CD4-positive, alpha-beta T cell treated with Interferon gamma for 1 hour (primary cell): ENCODE results near the gene CDC42EP3.

Experiments
- DNase-seq: peaks from one replicate; pipeline ENCODE4 v3.0.0-alpha.2; 2020

Gene CDC42EP3

DNA sequence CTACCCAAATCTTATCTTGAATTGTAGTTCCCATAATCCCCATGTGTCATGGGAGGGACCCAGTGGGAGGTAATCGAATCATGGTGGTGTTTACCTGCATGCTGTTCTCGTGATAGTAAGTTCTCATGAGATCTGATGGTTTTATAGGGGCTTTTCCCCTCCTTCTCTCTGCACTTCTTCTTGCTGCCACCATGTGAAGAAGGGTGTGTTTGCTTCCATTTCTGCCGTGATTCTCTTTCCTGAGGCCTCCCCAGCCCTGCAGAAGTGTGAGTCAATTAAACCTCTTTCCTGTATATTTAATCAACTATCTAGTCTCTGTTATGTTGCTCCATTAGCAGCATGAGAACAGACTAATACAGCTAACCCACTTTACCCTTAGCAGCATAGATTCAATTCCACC lies 37.6 kb downstream of the CDC42EP3 start:
- no peak for DNase-seq

DNA sequence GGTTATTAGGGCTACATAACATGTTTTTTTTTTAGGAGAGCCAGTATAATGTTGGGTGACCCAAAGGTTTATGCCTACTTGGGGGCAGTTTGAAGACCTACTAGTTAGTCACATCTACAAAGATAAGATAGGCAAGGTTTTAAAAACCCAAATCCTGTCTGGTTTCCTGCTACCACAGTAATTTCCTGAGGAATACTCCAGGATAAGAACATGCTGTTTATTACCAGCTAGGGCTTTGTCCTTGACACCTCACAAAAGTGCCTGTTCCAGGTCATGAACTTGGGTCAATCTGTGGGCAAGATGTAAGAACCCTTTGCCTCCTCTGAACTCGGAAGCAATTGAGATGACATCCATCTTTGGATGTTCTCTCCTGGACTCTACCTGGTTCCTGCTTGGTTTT lies 38.2 kb downstream of the CDC42EP3 start:
- DNase-seq: no peak

DNA sequence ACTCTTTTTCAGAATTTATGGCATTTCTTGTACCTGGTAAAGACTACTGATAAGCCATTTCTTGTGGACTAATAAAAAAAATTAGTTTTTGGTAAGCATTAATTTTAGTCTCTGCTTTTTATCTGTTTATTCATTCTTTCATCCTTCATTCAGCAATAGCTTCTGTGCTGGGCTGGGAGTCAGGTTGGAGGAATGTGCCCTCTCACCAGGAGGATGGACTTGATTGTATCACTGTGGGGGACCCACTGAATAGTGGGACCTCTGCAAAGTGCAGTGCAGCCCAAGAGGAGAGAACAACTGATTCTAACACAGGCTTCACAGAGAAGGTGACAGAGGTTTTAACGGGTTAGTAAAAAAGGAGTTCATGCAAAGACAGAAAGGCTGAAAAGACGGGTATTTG lies 39.1 kb downstream of the CDC42EP3 start:
- no peak for DNase-seq

DNA sequence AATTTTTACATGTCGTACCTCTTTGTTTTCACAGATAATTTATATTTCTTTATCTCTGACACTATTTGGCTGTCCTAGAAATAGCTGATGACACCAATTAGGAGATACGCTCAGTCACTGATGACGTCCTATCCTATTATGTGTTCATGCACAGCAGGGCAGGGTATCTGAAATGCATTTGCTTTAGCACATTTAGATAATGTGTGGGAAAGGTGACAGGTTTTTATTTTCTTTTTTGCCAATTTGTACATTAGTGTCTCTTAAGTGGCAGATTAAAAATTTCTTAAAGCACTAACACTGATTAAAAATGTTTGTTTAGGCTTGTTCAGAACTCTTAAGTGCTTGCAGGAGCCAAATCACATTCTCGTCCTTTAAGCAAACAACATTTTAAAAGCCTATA lies 39.7 kb downstream of the CDC42EP3 start:
- DNase-seq: no peak

DNA sequence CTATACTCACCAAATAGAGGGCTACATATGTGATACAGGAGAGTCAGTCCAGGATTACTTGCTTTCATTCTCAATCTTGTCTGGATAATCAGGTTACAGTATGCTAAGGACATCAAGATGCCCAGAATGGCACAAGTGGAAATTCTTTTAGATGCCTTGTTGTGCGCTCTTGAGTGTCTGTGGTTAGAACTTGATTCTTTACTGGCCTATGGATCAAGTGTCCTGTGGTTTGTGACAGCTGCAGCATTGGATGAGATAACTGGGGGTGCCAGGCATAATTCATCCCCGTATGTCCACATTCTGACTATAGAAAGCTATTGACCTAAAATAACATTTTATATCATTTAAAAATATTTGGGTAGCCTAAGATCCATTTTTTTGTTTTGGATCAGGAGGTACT lies 40.1 kb downstream of the CDC42EP3 start:
- DNase-seq: no peak

DNA sequence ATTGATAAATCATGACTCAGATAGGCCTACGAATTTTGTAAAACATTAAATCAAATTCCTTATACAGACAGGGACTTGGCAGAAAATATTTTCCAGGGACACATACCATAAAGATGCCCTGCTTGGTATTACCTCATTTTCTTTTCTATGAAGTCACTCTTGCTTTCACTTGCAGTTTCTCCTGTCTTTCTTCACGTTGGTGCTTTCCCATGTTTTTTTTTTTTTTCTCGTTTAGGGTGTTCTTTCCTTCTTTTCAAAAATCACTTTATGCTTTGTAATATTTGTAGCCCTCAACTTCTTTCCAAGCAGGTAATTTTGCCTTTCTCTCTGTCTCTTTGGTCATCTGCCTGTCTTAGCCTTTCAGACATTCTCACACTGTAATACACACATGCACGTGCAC lies 40.7 kb downstream of the CDC42EP3 start:
- no peak for DNase-seq

DNA sequence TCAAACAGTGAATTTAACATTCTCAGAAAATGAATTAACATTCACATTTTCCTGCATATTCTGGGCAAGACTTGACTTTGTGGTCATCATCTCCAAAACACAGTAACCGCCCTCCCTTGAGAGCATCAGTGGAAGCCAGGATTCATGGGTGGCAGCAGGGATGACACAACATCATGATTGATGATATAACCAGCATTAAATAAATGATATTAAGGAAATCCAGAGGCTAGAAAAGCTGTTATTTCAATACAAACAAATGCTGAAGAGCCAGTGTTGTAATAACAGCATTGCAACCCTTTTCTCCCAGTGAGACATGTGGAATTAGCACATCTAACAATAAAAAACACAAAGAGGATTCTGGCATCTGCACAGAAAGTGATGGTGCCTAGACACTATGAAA lies 41.1 kb downstream of the CDC42EP3 start:
- DNase-seq: no peak

DNA sequence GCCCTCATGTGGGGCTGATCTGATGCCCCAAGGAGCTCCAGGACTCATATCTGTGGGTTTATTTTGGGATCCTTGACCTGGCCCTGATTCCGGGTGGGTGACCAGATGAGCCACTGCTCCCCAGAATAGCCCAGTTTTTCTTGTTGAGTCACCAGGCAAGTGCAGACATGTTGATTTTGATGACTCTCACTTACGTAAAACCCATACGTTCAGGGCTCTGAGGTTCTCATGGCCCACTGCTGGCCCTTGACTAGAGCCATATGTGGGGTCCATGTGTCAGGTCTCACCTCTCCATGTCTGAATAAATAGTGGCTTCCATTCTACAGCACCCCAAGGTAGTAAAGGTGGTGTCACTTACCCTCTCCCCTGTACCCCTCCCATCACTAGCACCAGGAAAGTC lies 41.9 kb downstream of the CDC42EP3 start:
- no peak for DNase-seq

DNA sequence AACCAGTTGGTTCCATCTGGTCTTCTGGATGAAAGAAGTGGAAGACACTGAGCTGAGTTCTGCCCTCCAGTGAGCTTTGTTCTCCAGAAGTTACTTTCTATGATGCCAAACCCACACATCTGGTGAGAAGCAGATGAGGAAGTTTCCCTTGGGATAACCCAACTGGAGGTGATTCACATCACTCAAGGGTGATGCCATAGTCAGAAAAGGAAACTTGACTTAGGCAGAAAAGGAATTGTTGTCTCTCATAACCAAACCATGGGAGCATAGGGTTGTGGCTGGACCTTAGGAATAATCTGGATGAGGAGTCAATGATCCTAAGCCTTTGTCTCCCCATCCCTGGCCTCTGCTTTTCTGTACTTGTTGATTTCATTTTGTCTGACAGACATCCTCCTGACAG lies 43.7 kb downstream of the CDC42EP3 start:
- DNase-seq: no peak

DNA sequence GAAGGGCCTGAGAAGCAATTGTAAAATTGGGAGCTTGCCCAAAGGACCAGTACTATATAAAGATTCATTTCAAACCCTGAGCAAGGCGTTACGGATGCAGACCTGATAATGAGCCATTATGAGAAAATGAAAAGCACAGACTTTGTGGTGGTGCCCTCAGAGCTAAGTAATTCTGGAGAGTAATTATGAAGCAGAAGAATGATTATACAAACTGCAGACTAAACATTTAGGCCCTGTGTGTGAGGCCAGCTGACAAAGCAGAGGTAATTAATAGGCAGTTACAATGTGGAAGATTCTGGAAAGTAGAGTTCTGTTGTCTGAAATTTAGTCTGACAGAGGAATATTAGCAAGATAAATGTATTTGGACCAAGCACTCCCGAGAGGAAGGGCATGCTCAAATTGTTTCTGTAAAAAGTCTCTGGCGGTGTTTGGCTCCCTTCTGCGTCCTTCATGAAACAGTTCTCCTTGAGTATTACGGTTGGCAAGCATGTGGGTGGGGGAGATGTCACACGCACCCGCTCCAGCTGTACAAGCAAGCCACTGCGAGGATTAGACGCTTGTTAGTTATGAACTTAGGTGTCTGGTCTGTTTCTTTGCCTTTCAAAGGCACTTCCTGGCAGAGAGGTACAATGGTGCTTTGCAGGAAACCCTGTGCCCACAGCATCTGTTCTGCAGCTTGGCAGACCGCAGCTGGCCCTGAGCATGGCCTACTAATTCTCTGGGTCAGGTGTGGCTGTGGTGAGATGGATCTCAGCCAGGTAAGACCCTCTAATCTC lies 45.5 kb downstream of the CDC42EP3 start:
- DNase-seq: peak; percentile 55

DNA sequence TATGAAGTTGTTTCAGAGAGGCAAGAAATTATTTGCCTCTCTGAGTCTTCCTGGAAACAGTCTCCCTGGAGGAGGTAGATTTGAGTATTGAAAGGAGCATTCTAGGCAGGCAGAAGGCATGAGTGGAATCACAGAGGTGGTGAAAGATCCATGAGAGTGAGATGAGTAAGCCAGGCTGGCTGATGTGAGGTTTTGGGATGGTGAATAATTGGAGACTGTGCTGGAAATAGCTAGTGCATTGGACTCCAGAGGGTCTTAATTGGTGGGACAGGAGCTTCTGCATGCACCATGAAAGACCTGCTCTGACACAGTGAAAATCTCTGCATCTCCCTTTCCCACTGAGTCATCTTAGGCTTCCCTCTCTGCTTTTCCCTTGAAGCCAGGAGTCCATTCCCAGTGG lies 46.3 kb downstream of the CDC42EP3 start:
- DNase-seq: no peak

DNA sequence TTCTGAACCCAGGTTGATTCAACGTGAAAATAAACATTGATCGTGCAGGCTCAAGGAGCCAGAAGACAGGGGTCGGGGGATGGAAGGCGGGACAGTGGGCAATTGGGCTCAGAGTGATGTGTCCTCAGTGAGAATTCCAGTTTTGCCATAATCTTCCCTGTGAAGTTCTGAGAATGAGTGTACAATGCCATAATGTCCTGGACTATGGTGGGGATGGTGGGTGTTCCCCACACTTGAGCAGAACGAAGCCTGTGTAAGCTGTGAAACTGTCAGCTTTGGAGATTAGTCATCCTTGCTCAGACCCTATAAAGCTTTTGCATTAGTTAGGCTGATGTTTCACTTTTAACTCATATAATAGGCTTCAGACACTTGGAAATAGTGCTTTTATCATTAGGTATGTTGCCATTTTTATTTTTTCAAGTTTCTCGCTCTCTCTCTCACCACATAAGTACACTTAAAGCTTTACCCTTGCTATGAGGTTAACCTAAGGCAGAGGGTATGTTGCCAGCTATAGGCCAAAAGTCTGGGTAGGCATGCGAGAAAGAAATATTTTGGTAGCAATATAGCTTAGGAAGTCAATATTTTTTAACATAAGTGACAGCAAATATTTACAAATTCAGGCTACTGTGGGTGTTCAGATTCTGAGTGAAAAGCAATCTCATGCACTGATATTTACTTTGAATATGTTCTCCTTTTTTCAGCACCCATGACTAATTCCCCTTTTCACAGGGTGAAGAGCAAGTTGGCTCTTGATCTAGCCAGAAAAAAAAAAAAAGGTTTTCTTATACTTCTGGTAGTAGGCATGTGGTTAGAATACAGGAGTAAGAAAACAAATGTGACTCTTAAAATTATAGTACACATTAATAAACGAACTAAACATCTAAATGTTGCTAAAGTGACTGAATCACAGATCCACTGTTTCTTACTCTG lies 47.2 kb downstream of the CDC42EP3 start:
- DNase-seq: no peak

DNA sequence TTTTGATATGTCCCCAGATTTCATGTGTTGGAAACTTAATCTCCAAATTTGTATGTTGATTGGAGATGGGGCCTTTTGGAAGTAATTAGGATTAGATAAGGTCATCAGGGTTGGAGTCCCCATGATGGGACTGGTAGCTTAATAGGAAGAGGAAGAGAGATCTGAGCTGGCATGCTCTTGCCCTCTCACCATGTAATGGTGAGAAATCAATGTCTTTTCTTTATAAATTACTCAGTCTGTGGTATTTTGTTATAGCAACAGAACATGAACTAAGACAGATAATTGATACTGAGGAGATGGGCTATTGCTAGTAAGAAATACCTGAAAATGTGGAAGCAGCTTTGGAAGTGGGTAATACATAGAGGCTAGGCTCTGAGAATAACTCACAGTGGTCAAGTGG lies 48.0 kb downstream of the CDC42EP3 start:
- no peak for DNase-seq

DNA sequence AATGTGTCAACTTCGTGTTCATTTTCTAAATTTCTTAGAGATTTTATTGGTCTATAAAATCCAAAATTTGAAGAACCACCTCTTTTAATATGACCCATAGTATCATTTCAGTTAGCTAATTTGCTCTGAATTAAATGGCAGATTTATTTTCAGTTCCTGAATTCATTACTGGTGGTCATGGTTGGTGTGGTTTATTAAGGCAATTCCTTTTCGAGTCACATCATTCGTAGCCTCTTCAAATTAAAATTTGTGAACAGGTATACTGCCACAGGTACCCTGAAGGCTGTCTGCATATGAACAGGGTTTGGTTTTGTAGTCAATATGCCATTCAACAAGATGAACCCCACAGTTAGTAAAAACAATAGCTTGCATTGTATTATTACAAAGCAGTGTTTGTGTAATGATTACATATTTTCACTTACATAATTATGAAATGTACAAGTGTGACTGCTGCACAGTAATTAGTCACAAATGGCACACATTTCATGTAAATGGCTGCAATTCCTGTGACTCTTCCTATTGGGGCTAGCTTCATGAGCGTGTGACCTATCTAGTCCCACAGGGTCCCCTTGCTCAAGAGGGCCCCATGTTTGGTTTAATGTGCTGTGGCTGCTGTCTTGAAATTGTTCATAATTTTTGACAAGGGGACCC lies 48.9 kb downstream of the CDC42EP3 start:
- DNase-seq: no peak

DNA sequence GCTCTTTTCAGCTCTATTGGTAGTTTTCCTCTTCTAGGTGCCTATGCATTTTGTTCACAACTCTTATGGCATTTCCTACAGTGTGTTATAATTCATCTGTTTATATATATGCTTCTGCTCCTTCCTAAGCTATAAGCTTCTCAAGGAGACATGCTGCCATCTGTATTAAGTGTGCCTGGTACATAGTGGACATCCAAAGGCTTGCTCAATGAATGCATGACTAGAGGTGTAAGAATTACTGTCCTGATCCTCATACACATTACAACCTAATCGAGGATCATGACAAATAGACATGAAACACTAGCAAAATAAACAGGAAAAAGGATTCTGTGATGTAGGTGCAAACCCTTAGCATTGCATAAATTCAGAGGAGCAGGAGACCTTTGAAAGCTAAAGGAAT lies 50.2 kb downstream of the CDC42EP3 start:
- no peak for DNase-seq

DNA sequence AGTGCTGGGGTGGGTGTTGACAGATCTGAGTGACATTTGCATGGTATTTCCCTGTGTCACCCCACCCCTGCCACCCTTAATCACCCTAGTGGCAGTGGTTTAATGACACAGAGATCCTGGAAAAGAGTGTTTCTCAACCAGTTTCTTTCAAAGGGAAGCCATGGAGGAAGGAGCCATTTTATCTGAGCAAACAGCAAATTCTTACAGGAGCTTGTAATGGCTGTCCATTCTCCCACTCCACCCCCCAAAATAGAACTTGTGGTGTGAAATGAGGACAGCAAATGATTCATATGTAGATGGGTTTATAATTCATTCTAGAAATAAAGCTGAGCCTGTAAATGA lies 51.5 kb downstream of the CDC42EP3 start:
- no peak for DNase-seq

DNA sequence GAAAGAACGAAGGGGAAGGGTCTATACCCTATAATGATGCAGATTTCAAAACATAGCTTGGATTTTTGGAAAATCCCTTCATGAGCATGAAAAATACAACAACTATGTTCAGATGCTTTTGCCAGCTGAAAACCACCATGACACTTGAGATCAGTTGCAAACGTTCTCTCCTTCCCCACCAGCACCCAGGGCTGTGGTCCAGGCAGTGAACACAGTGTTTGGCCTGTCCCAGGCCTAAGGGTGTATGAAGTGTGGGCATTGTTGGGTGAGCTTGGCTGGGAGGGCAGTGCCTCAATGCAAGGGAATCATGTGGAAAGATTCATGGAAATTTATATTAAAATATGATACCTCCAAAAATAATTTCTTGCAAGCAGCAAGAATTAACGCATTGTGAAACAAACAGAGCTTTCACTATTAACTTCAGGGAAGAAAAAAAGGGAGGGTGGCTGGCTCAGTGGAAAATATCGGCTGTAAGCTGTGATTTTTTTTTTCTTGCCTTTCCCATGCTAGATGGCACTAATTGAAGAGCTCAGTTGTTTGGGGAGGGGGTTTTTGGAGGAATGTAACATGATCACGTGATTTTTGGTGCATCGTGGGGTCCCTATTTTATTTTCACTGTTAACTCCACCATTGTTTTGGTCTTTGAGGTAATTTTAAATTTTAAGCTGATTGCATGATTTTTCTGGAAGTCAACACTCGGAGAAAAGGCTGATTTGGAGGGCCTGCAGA lies 52.0 kb downstream of the CDC42EP3 start:
- no peak for DNase-seq

DNA sequence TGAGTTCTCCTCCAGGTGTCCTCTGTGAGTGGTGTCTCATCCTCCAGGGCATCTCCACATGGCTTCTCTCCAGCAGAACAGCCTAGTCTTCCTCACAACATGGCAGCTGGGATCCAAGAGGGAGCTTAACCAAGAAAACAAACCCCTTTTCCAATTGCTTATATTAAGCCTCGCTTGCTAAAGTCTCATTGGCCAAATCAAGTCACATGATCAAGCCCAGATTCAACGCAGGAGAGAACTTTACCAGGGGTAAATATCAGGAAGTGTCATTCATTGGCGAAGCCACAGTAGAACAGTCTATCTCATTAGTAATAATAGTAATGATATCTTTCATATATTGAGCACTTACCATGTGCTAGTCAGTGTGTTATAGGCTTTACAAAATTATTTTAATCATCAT lies 53.1 kb downstream of the CDC42EP3 start:
- no peak for DNase-seq

DNA sequence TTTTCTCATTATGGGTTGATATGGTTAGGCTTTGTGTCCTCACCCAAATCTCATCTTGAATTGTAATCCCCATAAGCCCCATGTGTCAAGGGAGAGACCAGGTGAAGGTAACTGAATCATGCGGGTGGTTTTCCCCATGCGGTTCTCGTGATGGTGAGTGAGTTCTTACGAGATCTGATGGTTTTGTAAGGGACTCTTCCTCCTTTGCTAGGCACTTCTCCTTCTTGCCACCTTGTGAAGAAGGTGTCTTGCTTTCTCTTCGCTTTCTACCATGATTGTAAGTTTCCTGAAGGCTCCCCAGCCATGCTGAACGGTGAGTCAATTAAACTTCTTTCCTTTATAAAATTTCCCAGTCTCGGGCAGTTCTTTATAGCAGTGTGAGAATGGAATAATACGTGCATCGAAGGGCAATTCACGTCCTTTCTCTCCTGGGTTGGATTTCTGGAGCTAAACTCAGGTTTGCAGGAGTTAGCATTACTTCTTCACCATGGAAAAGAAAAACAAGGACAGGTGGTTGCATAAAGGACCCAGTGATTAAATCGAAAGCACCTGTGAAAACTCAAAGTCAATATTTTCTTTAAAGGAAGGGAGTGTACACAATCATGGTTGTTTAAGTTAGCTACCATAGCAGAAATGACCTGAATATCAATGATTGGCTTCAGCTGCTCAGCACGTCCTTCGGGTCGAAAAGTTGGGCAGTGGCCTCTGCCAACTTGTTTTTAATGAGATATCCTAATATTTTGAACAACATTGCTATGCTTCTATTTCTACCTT lies 54.1 kb downstream of the CDC42EP3 start:
- DNase-seq: peak; percentile 41

DNA sequence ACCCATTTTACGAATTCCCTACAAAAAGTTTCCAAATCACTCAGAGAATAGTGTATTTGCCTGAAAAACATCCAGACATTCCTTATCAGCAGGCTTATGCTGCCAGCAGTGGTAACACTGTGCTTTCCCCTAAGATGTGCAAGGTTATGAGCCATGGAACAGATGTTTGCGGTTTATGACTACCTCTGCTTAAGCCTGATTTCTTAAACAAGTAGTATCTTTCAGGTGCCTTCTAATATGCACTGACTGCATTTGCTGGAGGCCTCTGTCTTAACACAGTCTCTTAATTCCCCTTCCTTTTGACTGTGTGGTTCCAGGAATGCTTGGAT lies 54.8 kb downstream of the CDC42EP3 start:
- DNase-seq: no peak

DNA sequence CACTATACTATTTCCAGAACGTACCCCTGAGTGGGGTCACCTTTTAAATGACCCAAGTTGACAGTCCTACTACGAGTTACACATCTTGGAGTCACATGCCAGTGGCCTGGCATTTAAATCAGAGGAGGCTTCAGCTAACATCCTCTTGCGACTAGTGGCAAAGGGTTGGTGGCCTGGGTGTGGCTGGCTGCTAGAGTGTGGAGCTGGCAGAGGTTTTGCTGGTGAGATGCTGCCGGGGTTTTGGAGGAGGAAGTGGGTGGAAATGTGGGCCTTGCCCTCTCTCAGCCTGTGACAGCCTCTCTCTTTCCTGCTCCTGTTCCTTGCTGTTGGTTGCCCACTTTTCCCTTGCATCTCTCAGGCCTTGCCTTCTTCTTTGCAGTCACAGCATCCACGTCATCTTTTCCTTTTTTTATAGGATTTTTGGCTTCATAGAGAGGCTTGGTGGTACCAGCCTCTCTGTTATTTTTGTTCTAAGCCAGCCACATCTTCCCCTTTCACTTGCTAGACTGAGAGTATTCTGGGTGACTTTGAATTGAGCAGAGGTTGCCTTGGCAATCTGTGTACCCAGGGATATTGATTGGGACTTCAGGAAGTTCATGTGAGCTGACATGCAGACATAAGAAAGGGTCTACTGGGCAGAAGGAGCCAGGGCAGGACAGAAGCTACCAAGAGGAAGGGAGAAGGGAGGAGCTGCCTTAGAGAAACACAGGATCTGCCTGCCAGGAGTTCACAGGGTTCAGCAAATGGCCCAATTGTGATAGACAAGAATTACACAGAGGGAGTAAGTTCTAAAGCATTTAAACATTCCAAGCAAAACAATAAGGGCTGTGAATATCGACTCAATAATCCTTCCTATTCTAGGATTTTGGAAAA lies 55.4 kb downstream of the CDC42EP3 start:
- DNase-seq: peak; percentile 73
